GM10266 (cell line): ENCODE results near the gene DIP2C.

Experiments
- DNase-seq: peaks from one replicate; pipeline ENCODE4 v3.0.0; 2012; ENCODE audit errors: extremely low spot score
- CTCF ChIP-seq: IDR thresholded peaks from 2 replicates; pipeline ENCODE4 v1.5.1; 2012; ENCODE audit warnings: mild to moderate bottlenecking, low read depth; ENCODE audit not compliant: control insufficient read depth, insufficient read depth; ENCODE audit errors: missing control alignments

DIP2C gene

GRCh38 chr10:689452-690371 lies at the start of gene DIP2C:
TSS of gene DIP2C (minus strand) at chr10:689668. CDS start at chr10:689578, 90 bp downstream.
- no peak for DNase-seq

GRCh38 chr10:734481-734880 lies 45.0 kb upstream of the DIP2C start:
- no peak for DNase-seq
- TF ChIP-seq CTCF, result no peak

More at GRCh38 chr10:689452-690371, at the start of gene DIP2C:
- no peak for TF ChIP-seq CTCF

GRCh38 chr10:733086-733485 lies 43.6 kb upstream of the DIP2C start:
- no peak for TF ChIP-seq CTCF
- no peak for DNase-seq

- TF ChIP-seq CTCF, result no peak
- no peak for DNase-seq
These were observed 39.7 kb upstream of the DIP2C start for GRCh38 chr10:729213-729612.

- no peak for TF ChIP-seq CTCF
- no peak for DNase-seq
These were observed 39.1 kb upstream of the DIP2C start for GRCh38 chr10:728603-729002.

GRCh38 chr10:727162-727790 lies 37.8 kb upstream of the DIP2C start:
- no peak for DNase-seq
- TF ChIP-seq CTCF, result no peak

- no peak for DNase-seq
- TF ChIP-seq CTCF, result no peak
These were observed 36.3 kb upstream of the DIP2C start for GRCh38 chr10:725786-726185.
